GM23338 (cell line): ENCODE data around the gene RECQL.

Source experiments
- CREB1 ChIP-seq: fragments of 250-450 bp; sonication (Bioruptor Pico); IDR thresholded peaks from 2 replicates; pipeline ENCODE4 v1.5.0; 2020; ENCODE audit warnings: low read depth, mild to moderate bottlenecking, moderate library complexity
- EZH2 ChIP-seq: fragments of 200-600 bp; sonication (generic); IDR thresholded peaks from one replicate; pipeline ENCODE4 v1.8.0; 2017; ENCODE audit warnings: antibody characterized with exemption, mild to moderate bottlenecking, low read depth; ENCODE audit not compliant: unreplicated experiment
- EZH2phosphoT487 ChIP-seq: fragments of 200-600 bp; sonication (generic); IDR thresholded peaks from one replicate; pipeline ENCODE4 v1.8.1; 2018; ENCODE audit warnings: antibody characterized with exemption; ENCODE audit not compliant: unreplicated experiment
- JUNB ChIP-seq: IDR thresholded peaks from one replicate; pipeline ENCODE4 v1.6.1; 2016; ENCODE audit warnings: antibody characterized with exemption; ENCODE audit not compliant: unreplicated experiment
- POLR2AphosphoS5 ChIP-seq: IDR thresholded peaks from 2 replicates; pipeline ENCODE4 v1.6.1; 2016; ENCODE audit warnings: antibody characterized with exemption, low read depth
- STAT1 ChIP-seq: IDR thresholded peaks from one replicate; pipeline ENCODE4 v1.6.1; 2016; ENCODE audit warnings: antibody characterized with exemption; ENCODE audit not compliant: unreplicated experiment
- ZNF462 ChIP-seq: fragments of 250-450 bp; sonication (Bioruptor Pico); IDR thresholded peaks from 2 replicates; pipeline ENCODE4 v1.5.0; 2020; ENCODE audit warnings: mild to moderate bottlenecking, moderate library complexity
- TF ChIP-seq, protein P1 (sequence below), 2 experiments: fragments of 200-600 bp in 1 of 2; sonication (generic) in 1 of 2; conservative IDR thresholded peaks; 2 replicates each; pipeline versions ENCODE4 v1.5.1 to v1.6.1; 2016 to 2017; ENCODE audit warnings: antibody characterized with exemption in 2 of 2, low read depth in 2 of 2, mild to moderate bottlenecking in 2 of 2, moderate library complexity in 1 of 2
- TF ChIP-seq, protein P2 (sequence below): IDR thresholded peaks from one replicate; pipeline ENCODE4 v1.6.1; 2018; ENCODE audit warnings: antibody characterized with exemption; ENCODE audit not compliant: unreplicated experiment

- no peak for TF ChIP-seq POLR2AphosphoS5
- TF ChIP-seq, protein P1, sequence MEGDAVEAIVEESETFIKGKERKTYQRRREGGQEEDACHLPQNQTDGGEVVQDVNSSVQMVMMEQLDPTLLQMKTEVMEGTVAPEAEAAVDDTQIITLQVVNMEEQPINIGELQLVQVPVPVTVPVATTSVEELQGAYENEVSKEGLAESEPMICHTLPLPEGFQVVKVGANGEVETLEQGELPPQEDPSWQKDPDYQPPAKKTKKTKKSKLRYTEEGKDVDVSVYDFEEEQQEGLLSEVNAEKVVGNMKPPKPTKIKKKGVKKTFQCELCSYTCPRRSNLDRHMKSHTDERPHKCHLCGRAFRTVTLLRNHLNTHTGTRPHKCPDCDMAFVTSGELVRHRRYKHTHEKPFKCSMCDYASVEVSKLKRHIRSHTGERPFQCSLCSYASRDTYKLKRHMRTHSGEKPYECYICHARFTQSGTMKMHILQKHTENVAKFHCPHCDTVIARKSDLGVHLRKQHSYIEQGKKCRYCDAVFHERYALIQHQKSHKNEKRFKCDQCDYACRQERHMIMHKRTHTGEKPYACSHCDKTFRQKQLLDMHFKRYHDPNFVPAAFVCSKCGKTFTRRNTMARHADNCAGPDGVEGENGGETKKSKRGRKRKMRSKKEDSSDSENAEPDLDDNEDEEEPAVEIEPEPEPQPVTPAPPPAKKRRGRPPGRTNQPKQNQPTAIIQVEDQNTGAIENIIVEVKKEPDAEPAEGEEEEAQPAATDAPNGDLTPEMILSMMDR (conservative IDR thresholded peaks at IDR 0.05; ENCODE audit: low read depth in 2 of 2), result no peak
- TF ChIP-seq EZH2, result no peak
- TF ChIP-seq, protein P2, sequence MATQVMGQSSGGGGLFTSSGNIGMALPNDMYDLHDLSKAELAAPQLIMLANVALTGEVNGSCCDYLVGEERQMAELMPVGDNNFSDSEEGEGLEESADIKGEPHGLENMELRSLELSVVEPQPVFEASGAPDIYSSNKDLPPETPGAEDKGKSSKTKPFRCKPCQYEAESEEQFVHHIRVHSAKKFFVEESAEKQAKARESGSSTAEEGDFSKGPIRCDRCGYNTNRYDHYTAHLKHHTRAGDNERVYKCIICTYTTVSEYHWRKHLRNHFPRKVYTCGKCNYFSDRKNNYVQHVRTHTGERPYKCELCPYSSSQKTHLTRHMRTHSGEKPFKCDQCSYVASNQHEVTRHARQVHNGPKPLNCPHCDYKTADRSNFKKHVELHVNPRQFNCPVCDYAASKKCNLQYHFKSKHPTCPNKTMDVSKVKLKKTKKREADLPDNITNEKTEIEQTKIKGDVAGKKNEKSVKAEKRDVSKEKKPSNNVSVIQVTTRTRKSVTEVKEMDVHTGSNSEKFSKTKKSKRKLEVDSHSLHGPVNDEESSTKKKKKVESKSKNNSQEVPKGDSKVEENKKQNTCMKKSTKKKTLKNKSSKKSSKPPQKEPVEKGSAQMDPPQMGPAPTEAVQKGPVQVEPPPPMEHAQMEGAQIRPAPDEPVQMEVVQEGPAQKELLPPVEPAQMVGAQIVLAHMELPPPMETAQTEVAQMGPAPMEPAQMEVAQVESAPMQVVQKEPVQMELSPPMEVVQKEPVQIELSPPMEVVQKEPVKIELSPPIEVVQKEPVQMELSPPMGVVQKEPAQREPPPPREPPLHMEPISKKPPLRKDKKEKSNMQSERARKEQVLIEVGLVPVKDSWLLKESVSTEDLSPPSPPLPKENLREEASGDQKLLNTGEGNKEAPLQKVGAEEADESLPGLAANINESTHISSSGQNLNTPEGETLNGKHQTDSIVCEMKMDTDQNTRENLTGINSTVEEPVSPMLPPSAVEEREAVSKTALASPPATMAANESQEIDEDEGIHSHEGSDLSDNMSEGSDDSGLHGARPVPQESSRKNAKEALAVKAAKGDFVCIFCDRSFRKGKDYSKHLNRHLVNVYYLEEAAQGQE, result no peak
- TF ChIP-seq EZH2phosphoT487, result no peak
- TF ChIP-seq CREB1, result no peak
- no peak for TF ChIP-seq JUNB
- TF ChIP-seq STAT1, result no peak
- TF ChIP-seq ZNF462 (CRISPR knock-in tag), result no peak
Observed at GRCh38 chr12:21502164-21502496, 695 bp upstream of the RECQL start.
